GM18870 (cell line): ENCODE data around the gene SPAG7.

Experiments used
- ATAC-seq: cut with Tn5 transposase; IDR thresholded peaks from one replicate; pipeline ENCODE4 v1.9.1; 2021; ENCODE audit warnings: moderate library complexity; ENCODE audit not compliant: unreplicated experiment

SPAG7 gene

DNA sequence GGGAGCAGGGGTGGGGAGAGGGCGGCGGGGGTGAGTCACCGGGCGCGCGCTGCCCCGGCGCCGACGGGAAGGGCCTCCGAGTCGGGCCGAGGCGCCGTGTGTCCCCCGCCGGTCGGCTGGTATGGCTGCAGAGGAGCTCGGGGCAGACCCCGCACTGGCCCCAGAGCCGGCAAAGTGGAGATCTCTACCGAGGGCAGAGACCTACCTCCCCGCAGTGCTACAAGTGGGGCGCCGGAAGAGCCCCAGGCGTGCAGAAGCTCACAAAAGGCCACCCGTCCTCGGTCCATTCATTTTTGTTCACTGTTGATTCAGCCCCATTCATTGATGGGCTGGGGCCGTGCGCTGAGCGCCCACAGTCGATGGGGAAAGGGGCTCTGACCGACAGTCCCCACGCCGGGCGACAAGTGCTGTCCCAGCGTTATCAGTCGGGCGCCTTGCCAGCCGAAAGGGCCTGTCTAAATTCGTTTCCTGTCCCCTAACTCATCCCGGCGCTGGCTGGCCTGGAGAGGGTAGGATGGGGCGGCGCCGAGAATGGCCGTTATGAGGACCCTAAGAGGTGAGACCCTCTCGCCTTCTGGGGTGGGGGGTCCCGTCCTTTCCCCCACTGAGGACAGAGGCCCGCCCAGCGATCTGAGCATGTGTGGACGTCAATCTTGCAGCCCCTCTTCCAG lies 17.4 kb downstream of the SPAG7 start:
- ATAC-seq: no peak

DNA sequence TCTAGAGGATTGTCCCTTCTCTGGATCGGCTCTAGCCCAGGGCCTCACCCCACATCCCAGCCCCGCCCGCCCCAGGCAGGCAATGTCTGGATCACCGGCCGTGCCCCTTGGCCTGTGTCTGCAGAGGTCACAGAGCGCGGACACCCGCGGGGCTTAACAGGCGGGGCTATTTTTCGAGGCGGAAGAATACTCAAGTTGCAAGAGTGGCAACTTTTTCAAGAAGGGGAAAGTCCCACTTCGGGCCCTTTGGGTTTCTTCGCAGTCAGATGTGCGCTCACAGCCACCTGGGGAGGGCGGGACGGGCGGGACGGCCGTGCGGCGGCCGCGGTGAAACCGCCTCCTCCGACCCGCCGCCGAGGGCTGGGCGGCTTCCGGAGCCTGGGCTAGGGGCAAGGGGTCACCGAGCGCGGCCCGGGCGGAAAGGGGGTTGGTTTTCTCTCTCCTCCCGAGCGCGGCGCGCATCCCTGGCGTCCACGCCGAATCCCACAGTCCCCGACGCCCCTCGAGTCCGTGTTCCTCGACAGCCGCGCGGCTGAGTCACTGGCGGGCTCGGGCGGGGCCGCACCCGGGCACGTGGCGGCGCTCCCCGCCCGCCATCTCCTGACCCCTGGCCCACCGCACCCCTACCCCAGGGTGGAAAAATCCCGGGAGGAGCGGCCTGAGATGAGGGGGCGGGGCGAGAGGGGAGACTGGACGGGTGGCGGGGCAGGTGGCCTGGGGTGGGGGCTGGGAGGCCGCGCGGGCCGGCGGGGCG lies 18.1 kb downstream of the SPAG7 start:
- no peak for ATAC-seq

DNA sequence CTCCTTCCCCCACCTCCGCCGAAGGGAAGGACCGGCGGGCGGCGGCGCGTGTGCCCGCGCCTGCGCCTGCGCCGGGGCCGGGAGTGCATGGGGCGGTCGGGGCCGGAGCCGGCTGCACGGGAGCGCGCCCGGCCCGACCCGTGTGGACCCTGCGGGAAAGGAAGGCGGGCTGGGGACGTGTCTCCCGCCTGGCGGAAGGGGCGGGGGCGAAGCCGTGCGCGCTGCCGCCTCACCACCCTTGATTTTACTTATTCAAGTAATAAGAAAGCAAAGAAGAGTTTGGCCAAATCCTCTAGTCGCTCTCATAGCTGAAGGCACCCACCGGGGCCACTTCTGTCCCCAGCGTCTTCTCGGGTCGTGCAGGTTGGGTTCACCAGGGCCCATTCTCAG lies 18.7 kb downstream of the SPAG7 start:
- no peak for ATAC-seq

DNA sequence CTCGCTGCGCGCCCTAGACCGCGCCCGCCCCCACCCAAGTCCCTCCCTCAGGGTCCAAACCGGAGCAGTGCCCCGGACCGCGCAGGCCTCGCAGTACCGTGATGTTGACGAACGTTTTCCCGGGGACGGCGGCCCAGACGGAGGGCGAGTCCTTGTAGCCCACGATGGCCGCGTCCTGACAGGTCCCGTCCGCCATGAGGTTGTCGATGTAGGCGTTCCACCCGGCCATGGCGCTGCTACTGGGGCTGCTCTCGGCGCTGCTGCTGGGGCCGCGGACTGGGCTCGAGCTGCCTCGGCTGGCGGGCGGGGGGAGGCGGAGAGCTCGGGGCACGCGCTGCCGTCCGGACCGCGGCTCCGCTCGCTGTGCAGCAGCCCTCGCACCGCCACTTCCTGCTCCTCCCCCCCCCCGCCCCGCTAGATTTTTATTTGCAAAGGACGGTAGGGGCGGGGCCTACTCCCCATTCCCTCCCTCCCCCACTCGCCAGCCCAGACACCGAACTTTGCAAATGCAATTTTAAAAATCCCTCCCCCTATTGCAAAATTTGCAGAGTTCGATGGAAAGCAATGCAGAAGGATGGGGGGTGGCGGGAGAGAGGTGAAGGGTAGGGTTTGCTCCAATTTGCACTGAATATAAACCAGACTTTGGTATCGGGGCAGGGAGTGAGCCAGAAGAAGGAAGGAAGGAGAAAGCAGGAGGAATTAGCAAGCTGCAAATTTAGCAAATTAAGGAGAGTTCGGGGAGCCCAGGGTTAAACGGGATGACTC lies 19.3 kb downstream of the SPAG7 start, which contains the start of gene PFN1:
PFN1 (minus strand) TSS at position 365 of the 765 bp plus-strand sequence; CDS start at position 229, 136 bp downstream.
- no peak for ATAC-seq

DNA sequence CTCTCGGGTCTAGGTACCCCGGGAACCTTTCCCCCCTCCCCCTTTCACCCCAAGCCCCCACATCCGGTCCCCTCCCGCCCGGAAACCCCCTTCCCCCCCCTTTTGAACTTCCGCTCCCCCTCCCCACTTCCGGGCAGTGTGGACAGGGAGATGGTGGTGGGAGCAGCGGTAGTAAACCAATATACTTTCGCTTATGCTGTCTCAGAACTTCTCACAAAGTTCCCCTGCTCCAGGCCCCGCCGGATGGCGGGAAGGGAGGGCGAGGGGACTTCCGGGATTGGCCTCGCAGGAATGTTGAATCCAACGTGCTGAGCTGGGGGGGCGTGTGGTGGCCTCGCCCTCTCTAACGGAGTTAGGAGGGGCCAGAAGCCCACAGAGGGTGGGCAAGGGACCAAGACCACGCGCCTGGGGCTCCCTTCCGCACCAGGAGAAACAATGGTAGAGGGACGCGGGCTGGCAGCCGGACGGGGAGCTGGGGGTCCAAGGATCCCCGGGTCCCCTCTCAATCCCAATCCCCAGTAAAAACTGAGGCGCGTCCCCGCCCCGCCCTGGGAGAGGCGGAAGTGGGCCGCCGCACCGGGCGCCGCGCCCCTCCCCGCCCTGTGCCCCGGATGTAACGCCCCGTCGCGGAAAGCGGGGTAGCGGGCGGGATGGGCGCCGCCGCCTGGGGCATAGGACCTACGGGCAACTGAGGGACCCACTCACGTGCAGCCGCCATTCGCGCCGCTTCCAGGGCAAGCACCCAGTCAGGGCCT lies 20.0 kb downstream of the SPAG7 start:
- ATAC-seq: no peak

DNA sequence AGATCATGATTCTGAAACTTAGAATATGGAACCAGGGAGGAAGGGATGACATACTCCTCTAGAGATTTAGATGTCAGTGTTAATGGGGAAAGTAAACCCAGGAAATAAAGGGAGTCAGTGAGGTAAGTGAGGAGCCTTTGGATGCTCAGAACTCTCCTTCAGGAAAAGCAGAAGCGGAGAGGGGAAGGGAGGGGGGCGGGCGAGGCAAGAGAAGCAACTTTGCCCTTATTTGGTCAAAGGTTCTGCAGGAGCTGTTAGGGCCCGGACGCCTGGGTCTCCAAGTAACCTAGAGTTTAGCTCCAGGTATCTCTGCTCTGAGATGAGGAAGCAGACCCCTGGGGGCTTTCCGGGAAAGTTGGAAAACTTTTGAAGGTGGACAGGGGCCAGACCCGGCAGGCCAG lies 20.6 kb downstream of the SPAG7 start:
- ATAC-seq: no peak

DNA sequence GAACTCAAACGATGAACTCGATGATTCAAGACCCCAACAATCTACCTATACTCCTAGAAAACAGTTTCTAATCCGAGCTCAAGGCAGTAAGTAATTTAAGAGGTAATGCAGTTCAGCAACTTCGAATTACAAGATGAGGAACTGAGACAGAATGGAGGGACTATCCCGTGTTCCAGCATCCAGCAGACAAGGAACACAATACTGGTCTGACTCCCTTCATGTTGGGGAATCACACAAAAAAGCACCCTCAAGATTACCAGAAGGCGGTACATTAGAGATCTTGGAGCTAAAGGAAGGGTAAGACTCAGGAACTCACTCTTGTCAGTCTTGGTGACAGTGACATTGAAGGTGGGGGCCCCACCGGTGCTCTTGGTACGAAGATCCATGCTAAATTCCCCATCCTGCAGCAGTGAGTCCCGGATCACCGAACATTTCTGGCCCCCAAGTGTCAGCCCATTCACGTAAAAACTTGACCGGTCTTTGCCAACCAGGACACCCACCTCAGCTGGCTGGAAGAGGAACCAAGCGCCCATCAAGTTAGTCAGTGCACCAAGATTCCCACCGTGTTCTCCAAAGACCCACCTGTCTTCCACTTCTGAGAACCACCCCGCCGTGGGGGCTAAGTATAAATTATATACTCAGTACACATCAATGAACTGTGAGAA lies 21.2 kb downstream of the SPAG7 start:
- no peak for ATAC-seq

DNA sequence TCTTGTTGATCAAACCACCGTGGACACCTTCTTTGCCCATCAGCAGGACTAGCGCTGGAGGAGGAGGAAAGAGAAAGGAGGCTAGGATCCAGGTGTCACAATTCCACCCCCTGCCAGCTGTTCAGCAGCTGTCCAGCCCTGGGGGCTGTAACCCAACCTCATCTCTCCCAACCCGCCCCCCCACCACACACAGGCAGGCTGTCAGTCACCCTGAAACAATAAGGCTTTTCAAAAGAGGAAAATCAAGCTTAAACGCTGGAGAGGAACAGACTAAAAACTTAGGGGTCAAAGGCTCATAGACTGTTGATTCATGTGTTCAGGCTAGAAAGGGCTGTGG lies 21.7 kb downstream of the SPAG7 start:
- no peak for ATAC-seq

DNA sequence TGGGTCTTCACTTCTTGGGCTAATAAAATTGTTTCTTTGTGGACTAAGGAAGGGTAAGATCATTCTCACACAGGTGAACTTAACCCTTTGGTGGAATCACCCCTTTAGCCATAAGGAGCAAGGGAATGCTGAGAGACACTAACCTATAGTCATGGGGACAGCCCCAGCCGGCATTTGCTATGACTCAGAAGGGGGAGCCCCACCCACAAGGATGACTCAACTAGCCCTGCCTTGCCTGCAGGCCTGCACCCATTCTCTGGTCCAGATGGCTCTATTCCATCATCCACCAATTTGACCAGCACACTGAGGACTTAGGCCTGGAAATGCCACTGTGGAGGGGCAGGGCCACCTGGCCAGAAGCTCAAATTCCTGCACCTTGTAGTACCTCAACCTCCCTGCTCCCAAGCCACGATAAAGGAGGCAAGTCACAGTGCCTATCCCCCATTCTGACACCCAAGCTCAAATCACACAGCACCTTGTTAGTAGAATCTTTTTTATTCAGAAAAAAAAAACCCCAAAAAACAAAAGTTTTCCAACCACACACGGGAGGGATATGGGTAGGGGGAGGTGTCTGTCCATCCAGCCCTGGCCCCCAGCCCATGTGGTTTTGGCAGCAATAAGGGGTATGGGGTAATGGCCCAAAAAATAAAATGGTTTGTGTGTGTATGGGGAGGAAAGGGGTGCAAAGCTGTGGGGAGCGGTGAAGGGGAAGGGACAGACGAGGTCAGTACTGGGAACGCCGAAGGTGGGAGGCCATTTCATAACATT lies 22.3 kb downstream of the SPAG7 start:
- ATAC-seq: peak; percentile 36

DNA sequence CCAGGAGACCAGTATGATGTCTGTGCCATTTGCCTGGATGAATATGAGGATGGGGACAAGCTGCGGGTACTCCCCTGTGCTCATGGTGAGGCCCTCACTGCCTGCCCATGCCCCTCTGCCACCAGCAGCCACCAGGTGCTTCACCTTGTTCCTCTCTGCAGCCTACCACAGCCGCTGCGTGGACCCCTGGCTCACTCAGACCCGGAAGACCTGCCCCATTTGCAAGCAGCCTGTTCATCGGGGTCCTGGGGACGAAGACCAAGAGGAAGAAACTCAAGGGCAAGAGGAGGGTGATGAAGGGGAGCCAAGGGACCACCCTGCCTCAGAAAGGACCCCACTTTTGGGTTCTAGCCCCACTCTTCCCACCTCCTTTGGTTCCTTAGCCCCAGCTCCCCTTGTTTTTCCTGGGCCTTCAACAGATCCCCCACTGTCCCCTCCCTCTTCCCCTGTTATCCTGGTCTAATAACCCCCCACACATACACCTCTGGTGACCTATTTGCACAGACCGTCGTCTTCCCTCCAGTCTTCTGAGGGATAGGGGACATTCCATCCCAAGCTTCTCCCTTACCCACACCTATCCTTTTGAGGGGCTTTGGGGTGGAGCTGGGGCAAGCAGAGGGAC lies 23.0 kb downstream of the SPAG7 start:
- ATAC-seq: no peak

DNA sequence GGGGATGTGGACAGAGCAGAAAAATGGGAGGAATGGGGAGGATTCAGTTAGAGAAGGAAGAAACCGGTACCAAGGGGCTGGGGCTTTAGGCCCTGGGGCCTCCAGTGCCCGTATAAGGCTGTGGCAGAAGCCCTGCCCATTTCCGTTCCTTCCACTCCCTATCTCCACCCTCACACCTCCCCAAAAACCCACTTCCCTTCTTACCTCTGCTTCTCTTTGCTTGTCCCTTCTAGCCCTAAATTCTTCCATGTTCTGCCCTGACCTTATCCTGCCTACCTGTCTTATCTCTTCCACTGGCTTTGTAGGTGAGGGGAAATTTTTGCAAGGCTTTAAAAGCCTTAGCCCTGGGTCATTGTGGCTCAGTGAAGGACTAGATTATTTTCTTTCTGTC lies 23.5 kb downstream of the SPAG7 start:
- no peak for ATAC-seq

DNA sequence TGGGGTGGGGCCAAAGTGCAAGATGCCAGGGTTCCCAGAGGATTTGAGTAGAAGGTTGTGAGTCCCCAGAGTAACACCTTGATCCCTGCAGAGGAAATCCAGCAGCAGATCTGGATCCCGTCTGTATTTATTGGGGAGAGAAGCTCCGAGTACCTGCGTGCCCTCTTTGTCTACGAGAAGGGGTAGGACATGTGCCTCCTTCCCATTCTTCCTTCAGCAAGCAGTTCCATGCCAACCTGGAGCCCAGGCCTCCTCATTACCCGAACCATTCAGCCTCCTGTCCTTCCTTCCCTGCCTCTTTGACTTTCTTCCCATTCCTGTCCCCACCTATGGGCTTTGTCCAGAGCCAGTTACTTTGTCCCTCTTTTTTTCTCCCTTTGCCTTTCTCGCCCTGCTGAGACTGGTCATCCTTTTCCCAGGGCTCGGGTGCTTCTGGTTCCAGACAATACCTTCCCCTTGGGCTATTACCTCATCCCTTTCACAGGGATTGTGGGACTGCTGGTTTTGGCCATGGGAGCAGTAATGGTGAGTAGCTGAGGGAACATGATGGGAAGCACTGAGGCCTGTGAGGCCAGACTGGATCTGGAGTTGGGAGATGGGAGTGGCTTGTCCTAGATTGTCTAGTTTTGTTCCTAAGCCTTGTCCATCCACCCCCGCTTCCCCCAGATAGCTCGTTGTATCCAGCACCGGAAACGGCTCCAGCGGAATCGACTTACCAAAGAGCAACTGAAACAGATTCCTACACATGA lies 24.7 kb downstream of the SPAG7 start:
- ATAC-seq: no peak

DNA sequence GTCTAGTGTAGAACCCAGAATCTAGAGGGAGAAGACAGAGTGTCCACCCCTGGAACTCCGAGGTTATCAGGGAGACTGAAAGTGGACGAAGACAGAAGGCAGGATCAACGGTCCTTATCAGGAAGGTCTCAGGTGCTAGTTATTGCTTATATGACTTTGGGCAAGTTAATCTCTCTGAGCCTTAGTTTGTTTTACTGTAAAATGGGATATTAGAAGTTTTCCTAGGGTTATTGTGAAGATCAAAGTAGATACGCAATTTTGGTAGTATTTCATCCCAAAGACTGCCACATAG lies 26.4 kb downstream of the SPAG7 start:
- ATAC-seq: no peak

DNA sequence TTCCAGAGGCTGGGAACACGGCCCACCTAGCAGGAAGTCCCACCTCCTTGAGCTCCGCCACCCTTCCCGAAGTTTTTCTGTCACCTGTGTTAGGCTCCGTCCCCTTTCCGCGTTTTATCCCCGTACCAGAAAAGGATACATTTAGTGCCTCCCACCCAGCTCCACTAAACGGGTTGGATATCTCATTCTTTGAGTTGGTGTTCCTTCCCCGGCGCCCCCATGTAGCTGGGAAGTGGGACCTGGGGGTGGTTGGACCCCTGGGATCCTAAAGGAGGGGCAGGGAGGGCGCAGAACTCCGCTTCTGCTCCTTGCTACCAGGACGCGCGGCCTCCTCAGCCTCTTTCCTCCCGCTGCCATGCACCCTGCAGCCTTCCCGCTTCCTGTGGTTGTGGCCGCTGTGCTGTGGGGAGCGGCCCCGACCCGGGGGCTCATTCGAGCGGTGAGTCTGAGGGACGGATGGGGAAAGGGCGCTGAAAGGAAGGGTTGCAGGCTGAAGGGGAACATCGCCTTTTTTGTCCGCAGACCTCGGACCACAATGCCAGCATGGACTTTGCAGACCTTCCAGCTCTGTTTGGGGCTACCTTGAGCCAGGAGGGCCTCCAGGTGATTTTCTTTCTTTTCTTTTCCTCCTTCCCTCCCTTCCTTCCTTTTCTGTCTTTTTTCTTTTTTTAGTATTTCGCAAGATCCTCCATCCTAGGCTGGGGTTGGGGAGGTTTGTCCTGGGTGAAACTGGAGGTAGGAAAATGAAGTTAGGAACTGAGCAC lies 26.9 kb downstream of the SPAG7 start:
- no peak for ATAC-seq

DNA sequence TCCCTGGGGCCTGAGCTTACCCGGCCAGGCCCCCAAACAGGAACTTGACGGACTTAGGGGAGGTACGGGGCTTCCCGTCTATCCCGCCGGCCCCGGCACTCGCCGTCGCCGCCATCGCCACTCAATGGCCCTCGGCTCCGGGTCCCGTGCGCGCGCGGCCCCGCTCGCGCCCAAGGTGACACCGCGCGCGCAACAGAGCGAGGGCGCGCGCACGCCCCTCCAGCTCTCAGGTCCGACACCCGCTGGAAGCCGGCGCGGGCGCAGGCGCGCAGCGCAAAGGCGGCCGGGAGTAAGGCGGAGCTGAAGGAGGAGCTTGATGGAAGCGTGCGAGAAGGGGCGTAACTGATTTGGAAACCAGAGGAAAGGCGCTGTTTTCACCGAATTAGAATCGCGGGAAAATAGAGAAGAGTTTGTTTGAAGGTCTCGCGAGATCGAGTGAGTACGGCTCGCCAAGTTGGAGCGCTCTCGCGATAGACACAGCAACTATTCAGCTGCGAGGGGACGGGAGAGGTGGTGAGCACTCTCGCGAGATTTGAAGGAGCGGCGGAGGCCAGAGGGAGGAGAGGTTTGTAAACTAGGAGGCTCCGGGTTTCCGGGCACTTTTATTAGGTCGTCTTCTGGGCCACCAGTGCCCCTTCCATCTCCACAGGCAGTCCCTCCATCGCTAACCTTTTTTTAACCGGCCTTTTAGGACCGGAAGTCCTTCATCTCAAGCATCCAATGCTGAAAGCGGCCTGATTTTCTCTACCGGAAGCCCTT lies 27.6 kb downstream of the SPAG7 start, which contains the start of the genes RNF167 and SLC25A11:
RNF167 (plus strand) TSS at position 473 of the 759 bp plus-strand sequence. CDS start 642 bp downstream, outside the sequence.
SLC25A11 (minus strand) TSS at position 251 of the 759 bp plus-strand sequence; CDS start at position 115, 136 bp downstream.
- ATAC-seq: peak; percentile 81

DNA sequence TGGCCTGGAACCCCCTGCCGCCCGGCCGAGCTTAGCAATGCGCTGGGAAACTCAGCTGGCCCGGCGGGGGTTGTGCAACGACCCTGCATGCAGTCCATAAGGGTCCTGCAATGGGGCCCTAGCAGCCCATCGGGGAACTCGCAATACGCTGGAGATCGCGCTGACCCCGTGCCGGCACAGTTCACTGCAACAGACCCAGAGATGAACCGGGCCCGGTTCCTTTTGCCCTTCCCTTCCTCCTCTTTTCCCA lies 28.1 kb downstream of the SPAG7 start:
- ATAC-seq: peak; percentile 10

DNA sequence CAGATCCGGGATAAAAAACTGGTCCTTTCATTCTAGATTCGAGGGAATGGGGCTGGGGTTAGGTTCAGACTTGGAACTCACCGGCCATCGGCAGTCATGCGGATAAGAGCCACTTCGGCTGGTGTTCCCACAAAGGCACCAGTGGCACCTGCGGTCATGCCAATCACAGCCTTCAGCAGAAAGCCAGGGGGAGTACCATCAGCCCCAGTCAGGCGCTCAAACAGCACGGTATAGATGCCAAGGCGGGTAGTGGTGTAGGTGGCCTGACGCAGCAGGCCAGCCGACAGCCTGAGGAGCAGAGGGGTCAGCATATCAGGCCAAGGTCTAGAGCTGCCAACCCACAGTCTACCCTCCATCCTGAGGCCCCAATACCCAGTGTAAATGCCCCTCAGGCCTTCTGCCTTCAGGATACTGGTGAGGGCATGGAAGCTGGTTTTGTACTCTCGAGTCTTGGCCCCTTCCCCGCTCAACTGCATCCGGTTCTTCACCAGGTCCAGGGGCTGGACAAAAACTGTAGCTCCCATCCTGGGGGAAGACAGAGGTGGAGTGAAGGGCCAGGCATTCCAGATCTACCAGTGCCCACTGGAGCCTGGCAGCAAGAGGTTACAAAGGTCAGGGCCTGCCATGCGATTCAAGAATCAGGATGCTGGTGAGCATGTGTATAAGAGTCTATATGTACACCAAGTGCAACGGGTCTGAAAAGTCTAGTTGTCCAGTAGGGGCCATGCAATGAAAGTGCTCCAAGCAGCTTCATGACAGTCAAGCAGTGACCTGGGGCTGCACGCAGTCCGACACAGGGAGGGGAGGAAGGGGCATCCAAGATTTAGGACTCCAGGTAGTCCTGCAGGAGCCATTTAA lies 28.7 kb downstream of the SPAG7 start:
- no peak for ATAC-seq
